ENCODE measurements around the gene CSTF2T.
"Not testable (repeated sequence)": the region's sequence is repeated elsewhere in the genome, so short reads cannot be mapped to it uniquely, and the experiment has no call there.

GRCh38 chr10:51688826-51689225 is 10.6 kb downstream of the CSTF2T start:
- TF ChIP-seq POLR2AphosphoS5, TAF1, POLR2A, SPI1 (IDR thresholded peaks at IDR 0.05; ENCODE audit: low read depth, low read length): not testable (repeated sequence)

Measured in GM12891 (cell line).